ENCODE results near the gene FMN2. TPM values are rescaled to one million over a fixed set of nuclear protein-coding genes. Genes with fewer than 3 reads are reported as not detected.

FMN2 gene
- total RNA-seq, 3 donors from 2014 or later (not counting 1 experiment from before 2014, with no cell fraction given): not detected

DNA sequence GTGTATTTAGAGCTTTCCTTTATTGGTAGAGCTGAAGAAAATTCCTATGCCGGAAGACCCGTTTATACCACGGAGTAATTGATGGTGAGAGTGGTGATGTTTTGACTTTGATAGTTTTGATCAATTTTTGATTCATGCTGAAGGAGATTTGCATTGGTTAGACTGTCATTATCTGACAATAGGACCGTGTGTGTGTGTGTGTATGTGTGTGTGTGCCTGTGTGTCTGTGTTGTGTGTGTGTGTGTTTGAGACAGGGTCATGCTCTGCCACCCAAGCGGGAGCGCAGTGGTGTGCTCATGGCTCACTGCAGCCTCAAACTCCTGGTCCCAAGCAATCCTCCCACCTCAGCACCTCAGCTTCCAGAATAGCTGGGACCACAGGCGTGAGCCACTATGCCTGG is 9.6 kb downstream of the FMN2 start:
- Histone ChIP-seq H3K27ac (ENCODE audit: low read length) (no peak overlapping the region), H3K4me3 (ENCODE audit: low read length) (no peak overlapping the region), H3K9me3 (ENCODE audit: control insufficient read depth, insufficient read depth, low read length) (no peaks in the 10 kb centered on the region), H3K4me1 (ENCODE audit: control insufficient read depth, insufficient read depth, low read length) (no peaks in the 10 kb centered on the region), H3K36me3 (ENCODE audit: control insufficient read depth, insufficient read depth, low read length) (no peaks in the 10 kb centered on the region), H3K27me3 (ENCODE audit: control insufficient read depth, insufficient read depth, low read length) (peaks cover 2% of the 10 kb centered on the region)
- H3K4me3 Mint-ChIP-seq: no peak overlapping the region
- no peaks in the 10 kb centered on the region for H3K36me3 Mint-ChIP-seq
- TF ChIP-seq, protein P1, sequence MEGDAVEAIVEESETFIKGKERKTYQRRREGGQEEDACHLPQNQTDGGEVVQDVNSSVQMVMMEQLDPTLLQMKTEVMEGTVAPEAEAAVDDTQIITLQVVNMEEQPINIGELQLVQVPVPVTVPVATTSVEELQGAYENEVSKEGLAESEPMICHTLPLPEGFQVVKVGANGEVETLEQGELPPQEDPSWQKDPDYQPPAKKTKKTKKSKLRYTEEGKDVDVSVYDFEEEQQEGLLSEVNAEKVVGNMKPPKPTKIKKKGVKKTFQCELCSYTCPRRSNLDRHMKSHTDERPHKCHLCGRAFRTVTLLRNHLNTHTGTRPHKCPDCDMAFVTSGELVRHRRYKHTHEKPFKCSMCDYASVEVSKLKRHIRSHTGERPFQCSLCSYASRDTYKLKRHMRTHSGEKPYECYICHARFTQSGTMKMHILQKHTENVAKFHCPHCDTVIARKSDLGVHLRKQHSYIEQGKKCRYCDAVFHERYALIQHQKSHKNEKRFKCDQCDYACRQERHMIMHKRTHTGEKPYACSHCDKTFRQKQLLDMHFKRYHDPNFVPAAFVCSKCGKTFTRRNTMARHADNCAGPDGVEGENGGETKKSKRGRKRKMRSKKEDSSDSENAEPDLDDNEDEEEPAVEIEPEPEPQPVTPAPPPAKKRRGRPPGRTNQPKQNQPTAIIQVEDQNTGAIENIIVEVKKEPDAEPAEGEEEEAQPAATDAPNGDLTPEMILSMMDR (IDR thresholded peaks at IDR 0.05): no peak
- DNase-seq (no peak), ATAC-seq (no peak)
- 79% methylated on average over 6 of the region's 7 CpGs for WGBS (ENCODE audit: insufficient coverage)
- no peaks in the 10 kb centered on the region for H3K4me1 Mint-ChIP-seq
- no peak overlapping the region for H3K27ac Mint-ChIP-seq
- intact Hi-C loops (cut with micrococcal nuclease): no loop called here
- H3K27me3 Mint-ChIP-seq (ENCODE audit: low read depth in 2 of 2): peaks cover 4 to 22% of the 10 kb centered on the region in 2 donors
- peaks cover 0 to 2% of the 10 kb centered on the region in 2 donors for H3K9me3 Mint-ChIP-seq

GRCh38 chr1:240101737-240102136 is 10.1 kb downstream of the FMN2 start:
- WGBS (ENCODE audit: insufficient coverage): 96% methylated on average over 2 of the region's 3 CpGs
- Mint-ChIP-seq H3K27ac (no peak overlapping the region), H3K27me3 (ENCODE audit: low read depth in 2 of 2) (peaks cover 4 to 21% of the 10 kb centered on the region in 2 donors), H3K36me3 (no peaks in the 10 kb centered on the region), H3K4me1 (no peaks in the 10 kb centered on the region), H3K4me3 (no peak overlapping the region), H3K9me3 (peaks cover 0 to 2% of the 10 kb centered on the region in 2 donors)
- Histone ChIP-seq H3K4me3 (ENCODE audit: low read length) (no peak overlapping the region), H3K4me1 (ENCODE audit: control insufficient read depth, insufficient read depth, low read length) (no peaks in the 10 kb centered on the region), H3K9me3 (ENCODE audit: control insufficient read depth, insufficient read depth, low read length) (no peaks in the 10 kb centered on the region), H3K36me3 (ENCODE audit: control insufficient read depth, insufficient read depth, low read length) (no peaks in the 10 kb centered on the region), H3K27ac (ENCODE audit: low read length) (no peak overlapping the region), H3K27me3 (ENCODE audit: control insufficient read depth, insufficient read depth, low read length) (peaks cover 2% of the 10 kb centered on the region)
- intact Hi-C loops (cut with micrococcal nuclease): no loop called here
- no peak for DNase-seq
- no peak for ATAC-seq
- TF ChIP-seq, protein P1 (IDR thresholded peaks at IDR 0.05): no peak

DNA sequence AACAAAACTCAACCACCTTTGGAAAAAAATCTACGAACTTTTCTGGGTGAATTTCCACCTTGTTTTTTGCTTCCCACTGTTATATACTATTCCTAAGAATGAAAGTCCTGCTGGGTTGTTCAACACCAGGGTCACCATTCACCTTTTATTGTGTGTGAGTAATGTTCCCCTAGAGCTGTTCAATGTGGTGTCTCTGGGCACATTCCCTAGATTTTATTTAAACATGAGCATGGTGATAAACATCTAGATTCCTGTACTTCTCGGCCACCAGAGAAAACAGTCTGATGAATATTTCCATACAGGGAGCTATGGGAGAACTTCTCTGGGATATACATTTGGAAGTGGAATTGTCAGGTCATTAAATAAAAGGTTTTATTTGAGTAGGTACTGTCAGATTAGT is 13.0 kb downstream of the FMN2 start:
- intact Hi-C loops (cut with micrococcal nuclease): no loop called here
- Histone ChIP-seq H3K36me3 (ENCODE audit: control insufficient read depth, insufficient read depth, low read length) (no peaks in the 10 kb centered on the region), H3K4me1 (ENCODE audit: control insufficient read depth, insufficient read depth, low read length) (no peaks in the 10 kb centered on the region), H3K27me3 (ENCODE audit: control insufficient read depth, insufficient read depth, low read length) (peaks cover 2% of the 10 kb centered on the region), H3K27ac (ENCODE audit: low read length) (no peak overlapping the region), H3K9me3 (ENCODE audit: control insufficient read depth, insufficient read depth, low read length) (no peaks in the 10 kb centered on the region), H3K4me3 (ENCODE audit: low read length) (no peak overlapping the region)
- no peak overlapping the region for H3K27ac Mint-ChIP-seq
- H3K9me3 Mint-ChIP-seq: peaks cover 0 to 2% of the 10 kb centered on the region in 2 donors
- no peak overlapping the region for H3K4me3 Mint-ChIP-seq
- peaks cover 2 to 21% of the 10 kb centered on the region in 2 donors for H3K27me3 Mint-ChIP-seq (ENCODE audit: low read depth in 2 of 2)
- 67% methylated on average over 1 of the region's 2 CpGs for WGBS (ENCODE audit: insufficient coverage)
- no peaks in the 10 kb centered on the region for H3K36me3 Mint-ChIP-seq
- ATAC-seq (no peak), DNase-seq (no peak)
- TF ChIP-seq, protein P1 (IDR thresholded peaks at IDR 0.05): no peak
- H3K4me1 Mint-ChIP-seq: no peaks in the 10 kb centered on the region

DNA sequence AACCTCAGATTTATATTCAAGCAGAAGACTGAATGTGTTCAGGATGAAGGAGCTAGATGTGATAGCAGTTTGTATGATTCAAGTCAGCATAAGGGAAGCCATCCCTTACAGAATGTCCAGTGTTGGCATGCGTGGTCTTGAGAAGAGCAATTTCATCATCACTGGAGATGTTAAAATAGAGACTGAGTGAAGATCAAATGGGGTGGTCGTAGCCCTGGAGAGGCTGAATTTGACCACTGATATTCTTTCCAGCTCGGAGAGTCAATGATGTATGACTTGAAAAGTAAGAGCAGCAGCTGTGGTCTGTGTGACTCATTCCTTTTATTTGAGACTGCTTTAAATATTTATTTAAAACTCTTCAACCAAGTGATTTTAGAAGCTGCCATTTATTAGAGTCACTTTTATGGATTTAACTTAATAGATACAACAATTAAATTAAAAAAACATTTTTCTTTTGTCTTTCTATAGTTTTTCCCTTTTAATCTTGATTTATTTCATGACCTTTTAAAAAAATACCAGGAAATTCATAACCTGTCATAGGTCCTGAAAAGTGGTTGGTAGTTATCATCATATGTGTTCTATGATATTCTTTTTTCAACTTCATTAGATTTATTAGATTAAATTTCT is 15.5 kb downstream of the FMN2 start:
- 82% methylated on average over 3 of the region's 3 CpGs for WGBS (ENCODE audit: insufficient coverage)
- no peak for ATAC-seq
- H3K9me3 ChIP-seq (ENCODE audit: control insufficient read depth, insufficient read depth, low read length): no peaks in the 10 kb centered on the region

More for the DNA sequence above, 15.5 kb downstream of the FMN2 start:
- H3K4me3 Mint-ChIP-seq: no peak overlapping the region
- Histone ChIP-seq H3K4me3 (ENCODE audit: low read length) (no peak overlapping the region), H3K36me3 (ENCODE audit: control insufficient read depth, insufficient read depth, low read length) (no peaks in the 10 kb centered on the region), H3K27ac (ENCODE audit: low read length) (no peak overlapping the region), H3K4me1 (ENCODE audit: control insufficient read depth, insufficient read depth, low read length) (no peaks in the 10 kb centered on the region), H3K27me3 (ENCODE audit: control insufficient read depth, insufficient read depth, low read length) (no peaks in the 10 kb centered on the region)
- peaks cover 0 to 9% of the 10 kb centered on the region in 2 donors for H3K27me3 Mint-ChIP-seq (ENCODE audit: low read depth in 2 of 2)
- no peaks in the 10 kb centered on the region for H3K36me3 Mint-ChIP-seq
- H3K27ac Mint-ChIP-seq: no peak overlapping the region
- no peaks in the 10 kb centered on the region for H3K9me3 Mint-ChIP-seq
- intact Hi-C loops (cut with micrococcal nuclease): no loop called here
- TF ChIP-seq, protein P1 (IDR thresholded peaks at IDR 0.05): no peak
- DNase-seq: no peak
- no peaks in the 10 kb centered on the region for H3K4me1 Mint-ChIP-seq
